IMR-90 (cell line): ENCODE data around the gene DNAH3. TPM values are rescaled to one million over a fixed set of nuclear protein-coding genes. Genes with fewer than 3 reads are reported as not detected.

Source experiments
- ATAC-seq: fragments of 200-7000 bp; cut with Tn5 transposase; 2 replicates; pipeline ENCODE4 v1.9.1; 2020; ENCODE audit warnings: low read depth, mild to moderate bottlenecking, moderate library complexity
- BruUV-seq: library from RNA; stranded (reverse); fragments of 400-500 nt; replicated peaks from 2 replicates; lab custom pipeline; 2021; lab: Mats Ljungman, UMichigan
- CTCF ChIA-PET: fragments of 300-600 bp; formaldehyde crosslinking; extraction: SDS; loops from one replicate; lab custom pipeline; 2021; ENCODE audit warnings: antibody characterized with exemption; lab: Yijun Ruan, JAX
- POLR2A ChIA-PET: fragments of 300-600 bp; sonication (Branson Sonifier 250); formaldehyde crosslinking; loops from one replicate; lab custom pipeline; 2022; ENCODE audit warnings: antibody characterized with exemption; ENCODE audit not compliant: unreplicated experiment; lab: Charles Lee
- DNase-seq: peaks from one replicate; pipeline ENCODE4 v3.0.0; 2013
- H2AFZ ChIP-seq: replicated peaks from 2 replicates; pipeline ENCODE3; 2013; ENCODE audit warnings: low read length, mild to moderate bottlenecking; ENCODE audit not compliant: poor library complexity
- H2AK5ac ChIP-seq: 2 replicates; pipeline ENCODE4 v1.6.1; 2013; ENCODE audit warnings: low read depth, low read length, inconsistent platforms
- H2AK9ac ChIP-seq: replicated peaks from 2 replicates; pipeline ENCODE3; 2013; ENCODE audit warnings: mild to moderate bottlenecking, low read depth, low read length, moderate library complexity; ENCODE audit not compliant: poor library complexity
- H2BK120ac ChIP-seq: 2 replicates; pipeline ENCODE4 v1.6.1; 2013; ENCODE audit warnings: low read depth, low read length, inconsistent platforms
- H2BK15ac ChIP-seq: 3 replicates; pipeline ENCODE4 v1.6.1; 2013; ENCODE audit warnings: low read depth, low read length, inconsistent platforms
- H2BK20ac ChIP-seq: 2 replicates; pipeline ENCODE4 v1.6.1; 2013; ENCODE audit warnings: low read depth, mild to moderate bottlenecking, inconsistent platforms, low read length, moderate library complexity
- H2BK5ac ChIP-seq: 2 replicates; pipeline ENCODE4 v1.6.1; 2013; ENCODE audit warnings: mild to moderate bottlenecking, low read depth, low read length, inconsistent platforms; ENCODE audit not compliant: poor library complexity, severe bottlenecking
- H3K14ac ChIP-seq: replicated peaks from 2 replicates; pipeline ENCODE4 v1.6.1; 2013; ENCODE audit warnings: low read depth, low read length, inconsistent platforms
- H3K18ac ChIP-seq: 2 replicates; pipeline ENCODE4 v1.6.1; 2013; ENCODE audit warnings: low read depth, low read length, control low read depth
- H3K23ac ChIP-seq: 2 replicates; pipeline ENCODE4 v1.6.1; 2013; ENCODE audit warnings: low read depth, low read length, inconsistent platforms
- H3K27ac ChIP-seq: 2 replicates; pipeline ENCODE4 v1.5.1; 2013; ENCODE audit warnings: mild to moderate bottlenecking, control low read depth, low read length; ENCODE audit not compliant: insufficient read depth
- H3K27me3 ChIP-seq: 2 replicates; pipeline ENCODE4 v1.6.1; 2013; ENCODE audit warnings: low read length; ENCODE audit not compliant: control insufficient read depth, insufficient read depth
- H3K36me3 ChIP-seq: 2 replicates; pipeline ENCODE4 v1.6.1; 2013; ENCODE audit warnings: low read length, mixed read lengths; ENCODE audit not compliant: control insufficient read depth, insufficient read depth
- H3K4ac ChIP-seq: 2 replicates; pipeline ENCODE4 v1.6.1; 2013; ENCODE audit warnings: low read depth, low read length, inconsistent platforms
- H3K4me1 ChIP-seq: 2 replicates; pipeline ENCODE4 v1.6.1; 2013; ENCODE audit warnings: low read length, mixed read lengths; ENCODE audit not compliant: control insufficient read depth, insufficient read depth
- H3K4me2 ChIP-seq: 2 replicates; pipeline ENCODE4 v1.6.1; 2013; ENCODE audit warnings: low read depth, mild to moderate bottlenecking, control low read depth, low read length, moderate library complexity
- H3K4me3 ChIP-seq: 2 replicates; pipeline ENCODE4 v1.5.1; 2013; ENCODE audit warnings: low read depth, mild to moderate bottlenecking, control low read depth, low read length, moderate library complexity; ENCODE audit not compliant: insufficient read depth
- H3K56ac ChIP-seq: 2 replicates; pipeline ENCODE4 v1.6.1; 2013; ENCODE audit warnings: low read length, inconsistent platforms; ENCODE audit not compliant: insufficient read depth; ENCODE audit errors: extremely low read depth
- H3K79me1 ChIP-seq, 2 experiments: 2 replicates each; pipeline ENCODE4 v1.6.1; 2013; ENCODE audit warnings: low read length in 2 of 2, inconsistent platforms in 1 of 2, low read depth in 1 of 2
- H3K9ac ChIP-seq: 2 replicates; pipeline ENCODE4 v1.6.1; 2013; ENCODE audit warnings: low read depth, low read length, control low read depth
- H3K9me1 ChIP-seq: 2 replicates; pipeline ENCODE4 v1.6.1; 2013; ENCODE audit warnings: low read length, inconsistent platforms; ENCODE audit not compliant: insufficient read depth
- H3K9me3 ChIP-seq: 2 replicates; pipeline ENCODE4 v1.6.1; 2013; ENCODE audit warnings: low read length; ENCODE audit not compliant: control insufficient read depth, insufficient read depth
- H4K20me1 ChIP-seq: 2 replicates; pipeline ENCODE4 v1.6.1; 2013; ENCODE audit warnings: low read length, inconsistent platforms; ENCODE audit not compliant: insufficient read depth
- H4K5ac ChIP-seq: 2 replicates; pipeline ENCODE4 v1.6.1; 2013; ENCODE audit warnings: mild to moderate bottlenecking, low read depth, low read length, control low read depth
- H4K8ac ChIP-seq, 2 experiments: 2 replicates each; pipeline ENCODE4 v1.6.1; 2013; ENCODE audit warnings: low read depth in 2 of 2, low read length in 2 of 2, control low read depth in 1 of 2, inconsistent platforms in 1 of 2
- H4K91ac ChIP-seq: 2 replicates; pipeline ENCODE4 v1.6.1; 2013; ENCODE audit warnings: low read depth, low read length, inconsistent platforms; ENCODE audit not compliant: insufficient read depth
- BHLHE40 ChIP-seq: fragments of 150-350 bp; IDR thresholded peaks from 2 replicates; pipeline ENCODE4 v1.6.1; 2016; ENCODE audit warnings: mild to moderate bottlenecking, low read depth, low read length
- CEBPB ChIP-seq: IDR thresholded peaks from 2 replicates; pipeline ENCODE4 v1.6.1; 2012; ENCODE audit warnings: low read depth, low read length, improper control_type of control experiment
- FOS ChIP-seq: fragments of 150-350 bp; IDR thresholded peaks from 2 replicates; pipeline ENCODE4 v1.6.1; 2016; ENCODE audit warnings: low read depth, low read length
- POLR2A ChIP-seq: IDR thresholded peaks from 2 replicates; pipeline ENCODE4 v1.6.1; 2012; ENCODE audit warnings: mild to moderate bottlenecking, low read depth, low read length
- RCOR1 ChIP-seq: IDR thresholded peaks from 2 replicates; pipeline ENCODE4 v1.6.1; 2012; ENCODE audit warnings: mild to moderate bottlenecking, low read length, improper control_type of control experiment; ENCODE audit not compliant: insufficient replicate concordance
- WGBS, 2 experiments: methylation state at CpG; one replicate each; pipeline versions ENCODE4 v1.1.5 to v1.1.7; 2013; ENCODE audit warnings: missing lambda C conversion rate in 2 of 2; ENCODE audit not compliant: insufficient read length in 1 of 2; ENCODE audit errors: extremely low coverage in 2 of 2; 5-methylcytosine and 5-hydroxymethylcytosine counted together
- dilution Hi-C: fragments of 300-500 bp; cut with HindIII; formaldehyde crosslinking; loops from one replicate; pipeline ENCODE4 v1.14.3; 2018; ENCODE audit warnings: low sequenced_read_pairs; ENCODE audit not compliant: unreplicated experiment
- in situ Hi-C: fragments of 300-500 bp; cut with MboI; formaldehyde crosslinking; loops from 3 replicates; pipeline ENCODE4 v1.14.3; 2019; ENCODE audit warnings: low sequenced_read_pairs, inconsistent platforms, mixed read lengths
- intact Hi-C: fragments of 100-400 bp; cut with micrococcal nuclease; formaldehyde crosslinking; loops from 2 replicates; pipeline ENCODE4 v1.10.0; 2022
- polyA plus RNA-seq, 3 experiments: library from polyadenylated mRNA; depleted of rRNA; stranded (reverse); fragments of >200 nt; gene quantifications; 2 replicates each; pipeline ENCODE4 v1.2.3, GENCODE V29; 2012; ENCODE audit warnings: low replicate concordance in 1 of 3
- total RNA-seq: library from RNA; depleted of rRNA; stranded (reverse); fragments of >200 nt; gene quantifications from 2 replicates; pipeline ENCODE4 v1.2.3, GENCODE V29; 2012
- TF ChIP-seq, protein P1 (sequence below): conservative IDR thresholded peaks from 2 replicates; pipeline ENCODE4 v1.5.1; 2012; ENCODE audit warnings: mild to moderate bottlenecking, low read depth, low read length, improper control_type of control experiment

The DNAH3 gene
- total and polyA plus RNA-seq, 2 of the 4 experiments (the other 2 are of a cell fraction): not detected

DNA sequence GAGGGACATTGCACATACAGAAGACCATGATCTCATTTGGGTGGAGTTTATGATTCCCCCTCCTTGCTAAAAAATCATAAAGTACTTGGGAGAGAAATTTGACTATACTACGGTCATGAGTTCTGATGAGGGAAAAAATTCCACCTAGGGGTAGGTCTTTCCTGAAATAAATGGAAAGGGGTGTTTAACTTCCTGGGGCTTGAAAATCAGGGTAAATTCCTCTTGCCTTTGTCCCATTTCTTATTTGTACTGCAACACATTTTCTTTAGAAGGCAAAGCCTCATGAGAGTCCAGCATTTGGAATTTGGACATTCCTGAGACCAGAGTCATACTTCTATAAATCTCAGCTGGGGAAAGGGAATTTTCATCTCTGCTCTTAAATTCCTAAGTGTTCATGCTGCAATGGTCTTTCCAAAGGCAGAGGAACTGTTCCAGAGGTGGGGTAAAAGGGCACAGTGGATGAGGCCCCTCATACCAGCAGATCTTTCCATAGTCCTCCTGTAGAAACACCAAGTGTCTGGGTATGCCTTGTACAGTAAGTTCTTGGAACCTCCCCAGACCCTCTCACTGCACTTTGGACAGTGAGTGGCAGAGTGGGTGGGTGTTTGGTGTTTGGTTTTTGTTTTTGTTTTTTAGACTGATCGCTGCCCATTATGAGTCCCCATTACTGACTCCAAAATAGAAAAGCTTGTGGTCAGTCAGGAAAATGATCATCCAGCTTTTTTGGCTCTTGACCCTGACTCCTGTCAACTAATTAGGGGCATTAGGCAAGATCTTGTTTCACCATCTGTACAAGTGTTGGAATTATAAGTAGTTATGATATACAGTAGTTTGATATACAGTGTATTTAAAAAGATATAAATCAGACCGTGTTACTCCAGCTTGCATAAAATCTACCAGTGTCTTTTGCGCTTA is 244.0 kb downstream of the DNAH3 start:
- dilution Hi-C loops (no loop called here), in situ Hi-C loops (no loop called here), intact Hi-C loops (no loop called here)
- TF ChIP-seq CEBPB (peak; percentile 33; the same call in 1 of the 2 replicates), FOS (peak; percentile 67; the same call in 1 of the 2 replicates), BHLHE40 (no peak), RCOR1 (peak; percentile 27), POLR2A (no peak)
- TF ChIP-seq, protein P1, sequence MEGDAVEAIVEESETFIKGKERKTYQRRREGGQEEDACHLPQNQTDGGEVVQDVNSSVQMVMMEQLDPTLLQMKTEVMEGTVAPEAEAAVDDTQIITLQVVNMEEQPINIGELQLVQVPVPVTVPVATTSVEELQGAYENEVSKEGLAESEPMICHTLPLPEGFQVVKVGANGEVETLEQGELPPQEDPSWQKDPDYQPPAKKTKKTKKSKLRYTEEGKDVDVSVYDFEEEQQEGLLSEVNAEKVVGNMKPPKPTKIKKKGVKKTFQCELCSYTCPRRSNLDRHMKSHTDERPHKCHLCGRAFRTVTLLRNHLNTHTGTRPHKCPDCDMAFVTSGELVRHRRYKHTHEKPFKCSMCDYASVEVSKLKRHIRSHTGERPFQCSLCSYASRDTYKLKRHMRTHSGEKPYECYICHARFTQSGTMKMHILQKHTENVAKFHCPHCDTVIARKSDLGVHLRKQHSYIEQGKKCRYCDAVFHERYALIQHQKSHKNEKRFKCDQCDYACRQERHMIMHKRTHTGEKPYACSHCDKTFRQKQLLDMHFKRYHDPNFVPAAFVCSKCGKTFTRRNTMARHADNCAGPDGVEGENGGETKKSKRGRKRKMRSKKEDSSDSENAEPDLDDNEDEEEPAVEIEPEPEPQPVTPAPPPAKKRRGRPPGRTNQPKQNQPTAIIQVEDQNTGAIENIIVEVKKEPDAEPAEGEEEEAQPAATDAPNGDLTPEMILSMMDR: no peak
- Histone ChIP-seq H3K36me3 (no peaks in the 10 kb centered on the region), H2AK9ac (peak overlapping the region; percentile 96), H4K5ac (peak overlapping the region; percentile 94), H2AFZ (peak overlapping the region; percentile 76), H3K27me3 (no peaks in the 10 kb centered on the region), H3K4me3 (no peak overlapping the region), H3K9me1 (peaks cover 32% of the 10 kb centered on the region), H3K27ac (peak overlapping the region; percentile 96), H3K4me2 (peak overlapping the region; percentile 85), H4K8ac (peak overlapping the region; percentile 83 to 90), H3K9me3 (no peaks in the 10 kb centered on the region), H2BK20ac (peak overlapping the region; percentile 98), H3K4me1 (peaks cover 23% of the 10 kb centered on the region), H4K20me1 (no peaks in the 10 kb centered on the region), H2BK120ac (peak overlapping the region; percentile 99), H3K56ac (peak overlapping the region; percentile 90), H3K4ac (peak overlapping the region; percentile 98), H2BK15ac (peak overlapping the region; percentile 99), H2AK5ac (peak overlapping the region; percentile 98), H3K18ac (peak overlapping the region; percentile 95), H3K23ac (peak overlapping the region; percentile 95), H2BK5ac (peak overlapping the region; percentile 94), H3K79me1 (peaks cover 31 to 72% of the 10 kb centered on the region in 2 experiments), H4K91ac (peak overlapping the region; percentile 97), H3K14ac (peak overlapping the region; percentile 93), H3K9ac (peak overlapping the region; percentile 43; the same call in 1 of the 2 replicates)
- BruUV-seq: no TSS peak
- peak; percentile 85 for DNase-seq
- POLR2A ChIA-PET: no interaction called here
- peak; percentile 76 for ATAC-seq
- no CpG with 5 or more reads among the region's 4 CpGs for WGBS, 2 experiments
- CTCF ChIA-PET: interaction anchor here (0.6 to 1.0 kb wide), 3 partner anchors 41 to 250 kb away, joined by 3 read pairs; no protein-coding TSS in a partner anchor
